DOHH2 (cell line): ENCODE results near the gene ODF2.

Experiments
- H3F3A ChIP-seq: fragments of 200-600 bp; sonication (generic), shearing (Covaris generic); 2 replicates; pipeline ENCODE4 v1.6.0; 2016; ENCODE audit warnings: antibody characterized with exemption, mild to moderate bottlenecking; ENCODE audit not compliant: control insufficient read depth, insufficient read depth
- H3K27ac ChIP-seq: fragments of 200-600 bp; sonication (generic); 2 replicates; pipeline ENCODE4 v1.5.1; 2014; ENCODE audit warnings: low read depth, mild to moderate bottlenecking, low read length, moderate library complexity
- H3K27me3 ChIP-seq: fragments of 200-600 bp; sonication (generic); 2 replicates; pipeline ENCODE4 v1.6.1; 2014; ENCODE audit warnings: mild to moderate bottlenecking, low read length, mixed read lengths; ENCODE audit not compliant: control insufficient read depth
- H3K36me3 ChIP-seq: fragments of 200-600 bp; sonication (generic); 2 replicates; pipeline ENCODE4 v1.6.1; 2014; ENCODE audit warnings: mild to moderate bottlenecking, low read length, moderate library complexity, mixed read lengths; ENCODE audit not compliant: control insufficient read depth
- H3K4me1 ChIP-seq: fragments of 200-600 bp; sonication (generic); 2 replicates; pipeline ENCODE4 v1.6.1; 2014; ENCODE audit warnings: mild to moderate bottlenecking, low read length, mixed read lengths; ENCODE audit not compliant: control insufficient read depth
- H3K4me2 ChIP-seq: fragments of 200-600 bp; sonication (generic); 2 replicates; pipeline ENCODE4 v1.6.0; 2014; ENCODE audit warnings: mild to moderate bottlenecking, low read length, moderate library complexity
- H3K4me3 ChIP-seq: fragments of 200-600 bp; sonication (generic); 2 replicates; pipeline ENCODE4 v1.5.1; 2014; ENCODE audit warnings: mild to moderate bottlenecking, low read length, mixed read lengths
- H3K79me2 ChIP-seq: fragments of 200-600 bp; sonication (generic); 2 replicates; pipeline ENCODE4 v1.6.1; 2014; ENCODE audit warnings: mild to moderate bottlenecking, low read length, mixed read lengths; ENCODE audit not compliant: control insufficient read depth
- H3K9me2 ChIP-seq: fragments of 200-600 bp; sonication (generic); replicated peaks from 2 replicates; pipeline ENCODE4 v1.6.1; 2014; ENCODE audit warnings: mild to moderate bottlenecking, low read length, mixed read lengths; ENCODE audit not compliant: control insufficient read depth
- H3K9me3 ChIP-seq: fragments of 200-600 bp; sonication (generic); 2 replicates; pipeline ENCODE4 v1.6.1; 2014; ENCODE audit warnings: antibody characterized with exemption, low read length, mixed read lengths; ENCODE audit not compliant: control insufficient read depth, insufficient read depth
- H4K20me1 ChIP-seq: fragments of 200-600 bp; sonication (generic); 2 replicates; pipeline ENCODE4 v1.6.0; 2014; ENCODE audit warnings: low read depth, mild to moderate bottlenecking, antibody characterized with exemption, low read length, moderate library complexity; ENCODE audit not compliant: control insufficient read depth, insufficient read depth
- CTCF ChIP-seq: fragments of 200-600 bp; sonication (generic); IDR thresholded peaks from one replicate; pipeline ENCODE4 v1.5.1; 2014; ENCODE audit warnings: antibody characterized with exemption, mild to moderate bottlenecking, low read depth, low read length; ENCODE audit not compliant: poor library complexity, severe bottlenecking
- EZH2phosphoT487 ChIP-seq: fragments of 200-600 bp; sonication (generic); IDR thresholded peaks from 2 replicates; pipeline ENCODE4 v1.6.1; 2017; ENCODE audit warnings: borderline replicate concordance, mild to moderate bottlenecking, antibody characterized with exemption, low read length, moderate library complexity, mixed read lengths

Gene ODF2

GRCh38 chr9:128521956-128522355 lies 66.2 kb downstream of the ODF2 start:
- TF ChIP-seq EZH2phosphoT487 (no peak), CTCF (no peak)
- peaks cover 59% of the 10 kb centered on the region for H3K36me3 ChIP-seq

GRCh38 chr9:128523199-128523925 lies 67.6 kb downstream of the ODF2 start:
- Histone ChIP-seq H3K4me3 (no peak overlapping the region), H4K20me1 (no peaks in the 10 kb centered on the region), H3K36me3 (peaks cover 51% of the 10 kb centered on the region), H3K4me2 (no peak overlapping the region), H3K27ac (no peak overlapping the region), H3K4me1 (no peaks in the 10 kb centered on the region), H3K79me2 (no peaks in the 10 kb centered on the region), H3F3A (no peaks in the 10 kb centered on the region), H3K9me3 (no peaks in the 10 kb centered on the region), H3K9me2 (no peaks in the 10 kb centered on the region), H3K27me3 (no peaks in the 10 kb centered on the region)
- TF ChIP-seq EZH2phosphoT487 (no peak), CTCF (no peak)

More at GRCh38 chr9:128521956-128522355, 66.2 kb downstream of the ODF2 start:
- Histone ChIP-seq H3K27ac (no peak overlapping the region), H3K27me3 (no peaks in the 10 kb centered on the region), H3K4me2 (no peak overlapping the region), H3K4me1 (no peaks in the 10 kb centered on the region), H3K79me2 (no peaks in the 10 kb centered on the region), H3F3A (no peaks in the 10 kb centered on the region), H3K9me3 (no peaks in the 10 kb centered on the region), H3K9me2 (no peaks in the 10 kb centered on the region), H3K4me3 (no peak overlapping the region), H4K20me1 (no peaks in the 10 kb centered on the region)

GRCh38 chr9:128526720-128527119 lies 70.9 kb downstream of the ODF2 start:
- no peaks in the 10 kb centered on the region for H3K79me2 ChIP-seq
- no peaks in the 10 kb centered on the region for H3K27me3 ChIP-seq
- no peak overlapping the region for H3K27ac ChIP-seq
- H4K20me1 ChIP-seq: no peaks in the 10 kb centered on the region
- H3K9me3 ChIP-seq: no peaks in the 10 kb centered on the region
- no peak overlapping the region for H3K4me2 ChIP-seq
- H3K36me3 ChIP-seq: peaks cover 61% of the 10 kb centered on the region
- H3K4me3 ChIP-seq: no peak overlapping the region
- no peaks in the 10 kb centered on the region for H3K9me2 ChIP-seq
- TF ChIP-seq CTCF: no peak
- no peak for TF ChIP-seq EZH2phosphoT487
- H3F3A ChIP-seq: no peaks in the 10 kb centered on the region
- no peaks in the 10 kb centered on the region for H3K4me1 ChIP-seq
